GM18511 (cell line): ENCODE measurements around the gene SDHAF4.
"Not testable (repeated sequence)": the region's sequence is repeated elsewhere in the genome, so short reads cannot be mapped to it uniquely, and the experiment has no call there.

Experiments
- ATAC-seq: cut with Tn5 transposase; IDR thresholded peaks from one replicate; pipeline ENCODE4 v1.9.1; 2021; ENCODE audit warnings: mild to moderate bottlenecking, moderate library complexity; ENCODE audit not compliant: unreplicated experiment

SDHAF4 gene

DNA sequence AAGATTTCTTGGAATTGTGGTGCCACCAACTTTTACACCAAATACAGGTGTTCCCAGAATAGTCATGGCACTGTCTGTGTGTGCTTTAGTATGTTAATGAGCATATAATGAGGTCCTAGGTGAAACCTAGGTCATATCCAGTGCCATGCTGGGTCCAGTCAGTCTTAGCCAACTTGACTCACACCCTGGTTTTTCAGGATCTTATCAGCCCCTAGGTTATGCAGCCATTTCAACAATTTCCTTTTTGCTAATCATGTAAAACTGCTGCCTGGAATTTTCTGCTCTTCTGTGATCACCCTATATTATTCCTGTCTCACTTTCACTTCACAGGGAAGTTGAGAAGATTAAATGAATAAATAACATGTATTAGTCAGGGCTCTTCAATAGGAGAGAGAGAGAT, 23.7 kb downstream of the SDHAF4 start:
- no peak for ATAC-seq

DNA sequence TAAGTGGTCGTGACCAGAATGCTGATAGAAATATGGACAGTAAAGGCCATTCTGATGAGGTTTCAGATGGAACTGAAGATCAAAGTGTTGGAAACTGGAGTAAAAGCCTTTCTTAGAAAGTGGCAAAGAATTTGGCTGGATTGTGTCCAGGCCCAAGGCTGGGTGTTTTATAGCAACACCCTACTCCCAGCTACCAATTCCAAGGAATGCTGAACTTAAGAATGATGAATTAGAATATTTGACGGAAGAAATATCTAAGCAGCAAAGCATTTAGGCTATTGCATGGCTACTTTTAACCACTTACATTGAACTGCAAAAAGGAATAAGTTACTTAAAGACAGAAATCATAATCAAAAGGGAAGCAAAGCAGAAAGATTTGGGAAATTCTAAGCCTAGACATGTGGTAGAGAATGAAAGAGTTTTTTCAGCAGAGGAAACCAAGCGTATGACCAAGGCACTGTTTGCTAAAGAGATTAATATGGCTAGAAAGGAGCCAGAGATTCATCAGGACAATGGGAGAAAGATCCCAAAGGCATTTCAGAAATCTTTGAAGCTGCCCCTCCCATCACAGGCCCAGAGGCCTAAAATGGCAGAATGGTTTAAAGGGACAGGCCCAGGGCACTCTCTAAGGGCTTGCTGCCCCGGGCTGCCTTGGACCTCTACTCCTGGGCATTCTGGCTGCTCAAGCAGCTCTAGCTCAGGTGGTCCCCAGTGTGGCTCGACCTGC, 25.8 kb downstream of the SDHAF4 start:
- ATAC-seq, result no peak

DNA sequence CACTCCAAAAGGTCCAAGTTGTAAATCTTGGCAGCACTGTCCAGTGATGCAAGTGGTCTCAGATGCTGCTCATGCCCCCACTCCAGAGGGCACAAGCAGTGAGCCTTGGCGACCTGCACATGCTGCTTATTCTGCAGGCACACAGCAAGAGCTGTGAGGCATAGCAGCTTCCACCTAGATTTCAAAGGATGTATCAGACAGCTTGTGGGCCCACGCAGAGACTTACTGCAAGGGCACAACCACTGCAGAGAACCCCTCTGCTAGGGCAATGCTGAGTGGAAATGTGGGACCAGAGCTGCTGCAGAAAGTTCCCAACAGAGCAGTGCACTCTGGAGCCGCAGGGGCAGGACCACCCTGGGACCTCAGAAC, 26.4 kb downstream of the SDHAF4 start:
- no peak for ATAC-seq

DNA sequence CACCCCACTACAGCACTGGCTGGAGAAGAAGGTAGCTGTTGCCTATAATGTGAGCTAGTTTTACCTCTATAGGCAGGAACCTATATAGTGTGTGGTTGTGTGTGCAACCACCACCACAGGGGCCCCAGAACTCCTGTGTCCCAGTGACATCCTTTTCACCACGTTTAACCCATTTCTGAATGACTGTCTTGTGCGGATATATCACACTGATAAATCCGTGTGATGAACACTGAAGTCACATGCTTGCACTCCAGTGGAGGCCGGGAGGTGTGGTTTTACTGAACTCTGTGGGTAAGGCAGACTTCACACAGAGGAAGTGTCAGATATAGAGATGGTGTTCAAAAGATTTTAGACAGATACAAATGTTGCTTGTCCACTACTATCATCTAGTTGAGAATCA, 32.5 kb downstream of the SDHAF4 start:
- ATAC-seq, result no peak

DNA sequence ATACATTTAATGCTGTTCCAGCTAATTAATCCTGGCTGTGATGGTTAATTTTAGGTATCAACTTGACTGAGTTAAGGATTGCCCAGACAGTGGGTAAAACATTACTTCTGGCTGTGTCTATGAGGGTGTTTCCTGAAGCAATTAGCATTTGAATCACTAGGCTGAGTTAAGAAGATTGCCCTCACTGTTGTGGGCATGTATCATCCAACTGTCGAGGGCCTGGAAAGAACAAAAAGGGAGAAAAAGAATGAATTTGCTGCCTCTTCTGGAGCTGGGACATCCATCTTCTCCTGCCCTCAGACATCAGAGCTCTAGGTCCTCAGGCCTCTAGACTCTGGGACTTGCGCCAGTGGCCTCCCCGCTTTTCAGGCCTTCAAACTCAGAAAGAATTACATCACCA, 34.3 kb downstream of the SDHAF4 start:
- no peak for ATAC-seq

DNA sequence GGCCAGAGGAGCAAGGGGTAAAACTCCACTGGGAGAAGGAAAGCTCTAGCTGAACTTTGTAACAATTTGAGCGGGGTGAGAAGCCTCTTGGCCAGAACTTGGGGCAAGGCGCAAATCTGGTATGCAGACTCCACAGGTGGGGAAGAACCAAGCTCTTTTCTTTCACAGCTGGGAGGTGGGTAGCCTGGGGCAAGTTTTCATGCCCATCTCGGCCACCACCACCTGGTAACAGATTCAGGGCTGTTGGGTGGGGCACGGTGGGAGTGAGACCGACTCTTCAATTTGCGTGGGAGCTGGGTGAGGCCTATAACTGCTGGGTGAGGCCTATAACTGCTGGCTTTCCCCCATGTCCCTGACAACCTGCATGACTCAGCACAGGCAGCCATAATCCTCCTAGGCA, 37.5 kb downstream of the SDHAF4 start:
- no peak for ATAC-seq

DNA sequence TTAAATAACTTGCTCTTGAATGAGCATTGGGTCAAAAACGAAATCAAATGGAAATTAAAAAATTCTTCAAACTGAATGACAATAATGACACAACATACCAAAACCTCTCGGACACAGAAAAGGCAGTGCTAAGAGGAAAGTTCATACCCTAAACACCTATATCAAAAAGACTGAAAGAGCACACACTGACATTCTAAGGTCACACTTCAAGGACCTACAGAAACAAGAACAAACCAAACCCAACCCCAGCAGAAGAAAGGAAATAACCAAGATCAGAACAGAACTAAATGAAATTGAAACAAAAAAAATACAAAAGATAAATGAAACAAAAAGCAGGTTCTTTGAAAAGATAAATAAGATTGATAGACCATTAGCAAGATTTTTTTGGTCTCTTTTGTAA, 40.6 kb downstream of the SDHAF4 start:
- not testable (repeated sequence) for ATAC-seq

DNA sequence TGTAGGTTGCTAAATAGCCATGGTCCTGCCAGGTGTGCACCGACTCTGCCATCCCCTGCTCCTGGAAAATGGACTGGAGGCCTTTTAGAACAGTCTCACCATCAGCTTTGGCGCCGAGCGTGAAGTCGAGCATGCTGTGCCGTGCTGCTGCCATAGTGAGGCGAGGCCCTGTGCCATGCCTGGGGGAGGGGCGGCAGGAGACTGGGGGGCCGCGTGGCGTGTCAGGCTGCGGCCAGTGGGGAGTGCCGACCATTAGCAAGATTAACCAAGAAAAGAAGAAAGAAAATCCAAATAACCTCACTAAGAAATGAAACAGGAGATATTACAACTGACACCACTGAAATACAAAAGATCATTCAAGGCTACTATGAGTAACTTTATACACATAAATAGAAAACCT, 42.5 kb downstream of the SDHAF4 start:
- ATAC-seq, result not testable (repeated sequence)

DNA sequence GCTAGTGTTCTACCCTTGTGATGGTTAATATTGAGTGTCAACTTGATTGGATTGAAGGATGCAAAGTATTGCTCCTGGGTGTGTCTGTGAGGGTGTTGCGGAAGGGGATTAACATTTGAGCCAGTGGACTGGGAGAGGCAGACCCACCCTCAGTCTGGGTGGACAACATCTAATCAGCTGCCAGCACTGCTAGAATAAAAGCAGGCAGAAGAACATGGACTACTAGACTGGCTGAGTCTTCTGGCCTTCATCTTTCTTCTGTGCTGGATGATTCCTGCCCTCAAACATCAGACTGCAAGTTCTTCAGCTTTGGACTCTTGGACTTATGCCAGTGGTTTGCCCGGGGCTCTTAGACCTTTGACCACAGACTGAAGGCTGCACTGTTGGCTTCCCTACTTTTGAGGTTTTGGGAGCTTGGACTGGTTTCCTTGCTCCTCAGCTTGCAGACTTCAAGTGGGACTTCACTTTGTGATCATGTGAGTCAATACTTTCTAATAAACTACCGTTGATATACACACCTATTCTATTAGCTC, 50.1 kb downstream of the SDHAF4 start:
- ATAC-seq, result no peak

DNA sequence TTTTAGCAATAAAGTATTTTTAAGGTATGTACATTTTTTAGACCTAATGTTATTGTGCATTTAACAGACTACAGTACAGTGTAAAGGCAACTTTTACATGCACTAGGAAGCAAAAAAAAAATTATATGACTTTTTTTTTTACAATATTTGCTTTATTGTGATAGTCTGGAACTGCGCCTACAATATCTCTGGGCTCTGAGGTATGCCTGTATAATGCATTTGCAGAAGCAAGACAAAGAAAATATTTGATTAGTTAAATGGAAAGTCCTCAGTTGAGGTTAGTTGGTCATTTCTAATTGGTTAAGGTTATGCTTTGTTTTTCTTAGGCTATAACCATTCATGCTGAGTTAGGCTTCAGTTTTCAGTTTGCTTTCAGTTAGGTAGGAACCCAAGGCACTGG, 54.0 kb downstream of the SDHAF4 start:
- ATAC-seq, result no peak

DNA sequence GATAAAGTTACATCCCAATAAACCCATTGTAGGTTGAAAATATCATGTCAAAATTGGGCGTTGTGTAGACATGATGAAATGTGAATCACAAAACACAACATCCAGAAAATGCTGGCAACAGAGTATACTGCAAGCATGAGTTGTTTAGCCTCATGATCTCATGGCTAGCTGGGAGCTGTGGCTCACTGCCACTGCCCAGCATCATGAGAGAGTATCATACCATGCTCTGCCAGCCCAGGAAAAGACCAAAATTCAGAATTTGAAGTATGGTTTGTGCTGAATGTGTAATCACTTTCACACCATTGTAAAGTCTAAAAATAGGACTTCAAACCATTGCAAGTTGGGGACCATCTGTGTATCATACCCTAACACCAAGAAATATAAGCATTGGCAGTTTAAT, 55.7 kb downstream of the SDHAF4 start:
- no peak for ATAC-seq

DNA sequence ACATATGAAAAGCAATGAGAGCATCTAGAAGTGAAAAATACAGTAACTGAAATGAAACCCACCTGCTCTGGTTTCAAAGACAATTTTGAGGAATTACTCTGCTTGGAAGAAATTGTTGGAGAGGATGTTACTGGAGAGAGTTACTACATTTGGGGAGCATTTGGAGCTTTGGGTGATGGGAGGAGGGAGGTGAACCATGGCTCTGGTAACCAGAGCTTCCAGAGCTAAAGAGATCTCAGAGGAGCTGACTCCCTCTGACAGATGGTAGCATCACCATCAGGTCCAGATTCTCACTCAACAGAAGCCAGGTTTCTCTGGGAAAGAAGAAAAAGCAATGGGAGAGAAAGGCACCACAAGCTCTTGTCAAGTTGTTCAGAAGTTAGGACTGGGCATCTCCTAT, 58.7 kb downstream of the SDHAF4 start:
- no peak for ATAC-seq

DNA sequence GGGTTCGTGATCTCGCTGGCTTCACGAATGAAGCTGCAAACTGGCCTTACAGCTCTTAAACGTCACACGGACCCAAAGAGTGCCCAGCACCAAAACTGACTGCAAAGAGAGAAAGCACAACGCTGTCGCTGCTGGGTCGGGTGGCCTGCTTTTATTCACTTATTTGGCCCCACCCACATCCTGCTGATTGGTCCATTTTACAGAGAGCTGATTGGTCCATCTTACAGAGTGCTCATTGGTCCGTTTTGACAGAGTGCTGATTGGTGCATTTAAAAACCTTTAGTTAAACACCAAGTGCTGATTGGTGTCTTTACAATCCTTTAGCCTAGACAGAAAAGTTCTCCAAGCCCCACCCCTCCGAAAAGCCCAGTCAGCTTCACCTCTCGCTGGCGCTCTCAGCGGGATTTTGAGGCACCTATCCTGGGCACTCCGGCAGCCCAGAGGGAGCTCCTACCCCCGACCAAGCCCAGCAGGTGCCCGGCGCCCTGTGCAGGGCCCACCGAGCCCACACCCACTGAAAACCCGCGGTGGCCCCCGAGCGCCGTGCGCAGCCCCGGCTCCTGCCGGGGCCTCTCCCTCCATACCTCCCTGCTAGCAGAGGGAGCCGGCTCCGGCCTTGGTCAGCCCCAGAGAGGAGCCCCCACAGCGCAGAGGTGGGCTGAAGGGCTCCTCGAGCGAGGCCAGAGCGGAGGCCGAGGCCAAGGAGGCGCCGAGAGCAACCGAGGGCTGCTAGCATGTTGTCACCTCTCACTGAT, 60.9 kb downstream of the SDHAF4 start:
- no peak for ATAC-seq

DNA sequence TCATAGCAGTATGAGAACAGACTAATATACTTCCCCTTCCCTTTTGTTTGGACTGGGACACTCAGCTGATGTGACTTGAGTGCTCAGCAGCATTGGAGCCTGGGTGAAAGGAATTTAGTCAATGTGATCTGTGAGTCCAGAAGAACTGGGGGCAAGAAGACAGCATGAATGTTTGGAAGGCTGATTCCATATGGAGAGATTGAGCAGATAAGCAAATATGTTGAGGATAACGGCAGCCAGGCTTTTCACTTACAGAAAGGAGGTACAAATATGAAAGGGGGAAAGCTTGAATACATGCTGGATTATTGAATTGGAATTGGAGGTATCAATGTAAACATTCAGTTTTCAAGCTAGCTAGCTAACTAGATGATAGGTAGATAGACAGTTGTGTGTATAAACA, 63.2 kb downstream of the SDHAF4 start:
- no peak for ATAC-seq

DNA sequence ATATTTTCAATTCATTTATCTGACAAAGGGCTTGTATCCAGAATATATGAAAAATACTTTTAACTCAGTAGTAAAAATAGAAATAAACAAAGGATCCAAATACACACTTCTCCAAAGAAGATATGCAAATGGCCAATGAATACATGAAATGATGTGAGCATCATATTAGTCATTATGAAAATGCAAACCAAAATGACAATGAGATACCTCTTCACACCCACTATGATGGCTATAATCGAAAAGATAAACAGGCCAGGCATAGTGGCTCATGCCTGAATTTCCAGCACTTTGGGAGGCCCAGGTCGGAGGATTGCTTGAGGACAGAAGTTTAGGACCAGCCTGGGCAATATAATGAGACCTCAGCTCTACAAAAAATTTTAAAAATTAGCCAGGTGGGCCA, 67.1 kb downstream of the SDHAF4 start:
- ATAC-seq, result no peak

DNA sequence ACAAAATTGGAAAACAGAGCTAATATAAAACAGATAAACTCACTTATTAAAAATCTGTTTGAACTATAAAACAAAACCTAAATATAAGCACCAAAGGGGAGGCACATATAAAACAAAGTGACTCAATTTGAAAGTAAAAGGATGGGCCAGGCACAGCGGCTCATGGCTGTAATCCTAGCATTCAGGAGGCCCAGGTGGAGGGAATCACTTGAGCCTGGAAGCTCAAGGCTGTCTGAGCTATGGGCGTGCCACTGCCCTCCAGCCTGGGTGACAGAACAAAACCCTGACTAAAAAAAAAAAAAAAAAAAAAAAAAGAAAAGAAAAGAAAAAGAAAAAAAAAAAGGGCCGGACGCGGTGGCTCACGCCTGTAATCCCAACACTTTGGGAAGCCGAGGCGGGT, 69.9 kb downstream of the SDHAF4 start:
- ATAC-seq, result no peak

DNA sequence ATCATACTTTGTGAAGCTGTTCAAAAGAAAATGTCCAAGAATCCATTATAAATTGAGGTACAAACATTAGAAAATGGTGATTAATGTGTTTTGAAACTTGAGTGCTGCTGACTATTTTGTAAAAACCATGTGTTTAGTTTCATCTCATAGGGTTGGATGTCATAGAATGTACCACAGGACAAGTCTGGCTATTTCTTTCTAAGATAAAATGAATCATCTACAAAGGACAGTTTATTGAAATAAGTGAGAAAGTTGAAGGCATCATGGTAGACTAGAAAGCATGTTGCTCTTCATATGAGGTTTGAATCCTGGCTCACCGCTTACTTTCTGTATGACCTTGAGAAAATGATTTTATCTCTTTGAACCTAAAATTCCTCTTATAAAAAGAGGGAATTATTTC, 71.7 kb downstream of the SDHAF4 start:
- ATAC-seq, result no peak
